ENCODE data around the gene TBC1D24. TPM values are rescaled to one million over a fixed set of nuclear protein-coding genes. Genes with fewer than 3 reads are reported as not detected.

The TBC1D24 gene
- total RNA-seq, 4 donors from 2014 or later, result 0.59 to 21.6 (median 4.6) TPM

DNA sequence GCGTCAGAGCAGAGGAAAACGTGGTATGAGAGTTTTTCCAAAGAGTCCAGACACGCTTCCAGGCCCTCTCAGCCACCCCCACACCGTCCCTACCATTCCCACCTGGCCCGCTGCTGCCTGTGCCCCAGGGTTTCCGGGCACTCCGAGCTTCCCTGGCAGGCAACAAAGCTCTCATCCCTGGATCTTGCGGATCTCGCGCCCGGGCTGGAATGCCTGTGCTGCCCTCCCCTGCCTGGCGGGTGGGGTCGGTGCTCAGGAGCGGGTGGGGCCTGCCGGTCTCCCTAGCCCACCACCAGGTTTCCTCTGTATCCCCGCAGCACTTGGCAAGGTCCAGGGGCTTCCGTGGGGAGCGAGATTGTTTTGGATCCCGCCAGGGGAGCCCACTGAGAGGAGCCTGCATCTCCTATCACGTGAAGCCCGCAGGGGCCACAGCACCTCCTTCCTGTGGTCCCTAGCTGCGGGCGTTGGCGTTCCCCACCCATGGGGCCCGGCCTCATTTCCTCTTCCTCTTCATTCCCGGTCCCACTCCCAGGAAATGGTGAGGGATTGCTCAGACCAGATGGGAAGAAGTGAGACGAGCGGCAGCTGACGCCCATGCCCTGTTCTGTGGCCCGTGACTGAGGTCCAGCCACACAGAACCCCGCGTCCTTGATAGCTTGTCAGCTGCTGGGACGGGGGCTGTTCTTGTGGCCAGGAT is 11.0 kb downstream of the TBC1D24 start:
- Histone ChIP-seq H3K4me1 (peaks cover 0 to 11% of the 10 kb centered on the region in 2 donors), H3K36me3 (no peaks in the 10 kb centered on the region), H3K4me3 (no peak overlapping the region), H3K27me3 (no peaks in the 10 kb centered on the region), H3K27ac (no peak overlapping the region), H3K9me3 (no peaks in the 10 kb centered on the region)
- intact Hi-C loops (cut with DNase I; ENCODE audit: low total_unique reads), result no loop called here
- TF ChIP-seq, protein P1, sequence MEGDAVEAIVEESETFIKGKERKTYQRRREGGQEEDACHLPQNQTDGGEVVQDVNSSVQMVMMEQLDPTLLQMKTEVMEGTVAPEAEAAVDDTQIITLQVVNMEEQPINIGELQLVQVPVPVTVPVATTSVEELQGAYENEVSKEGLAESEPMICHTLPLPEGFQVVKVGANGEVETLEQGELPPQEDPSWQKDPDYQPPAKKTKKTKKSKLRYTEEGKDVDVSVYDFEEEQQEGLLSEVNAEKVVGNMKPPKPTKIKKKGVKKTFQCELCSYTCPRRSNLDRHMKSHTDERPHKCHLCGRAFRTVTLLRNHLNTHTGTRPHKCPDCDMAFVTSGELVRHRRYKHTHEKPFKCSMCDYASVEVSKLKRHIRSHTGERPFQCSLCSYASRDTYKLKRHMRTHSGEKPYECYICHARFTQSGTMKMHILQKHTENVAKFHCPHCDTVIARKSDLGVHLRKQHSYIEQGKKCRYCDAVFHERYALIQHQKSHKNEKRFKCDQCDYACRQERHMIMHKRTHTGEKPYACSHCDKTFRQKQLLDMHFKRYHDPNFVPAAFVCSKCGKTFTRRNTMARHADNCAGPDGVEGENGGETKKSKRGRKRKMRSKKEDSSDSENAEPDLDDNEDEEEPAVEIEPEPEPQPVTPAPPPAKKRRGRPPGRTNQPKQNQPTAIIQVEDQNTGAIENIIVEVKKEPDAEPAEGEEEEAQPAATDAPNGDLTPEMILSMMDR (IDR thresholded peaks at IDR 0.05), result no peak
- TF ChIP-seq POLR2A (IDR thresholded peaks at IDR 0.05), result no peak
- no peak for DNase-seq

DNA sequence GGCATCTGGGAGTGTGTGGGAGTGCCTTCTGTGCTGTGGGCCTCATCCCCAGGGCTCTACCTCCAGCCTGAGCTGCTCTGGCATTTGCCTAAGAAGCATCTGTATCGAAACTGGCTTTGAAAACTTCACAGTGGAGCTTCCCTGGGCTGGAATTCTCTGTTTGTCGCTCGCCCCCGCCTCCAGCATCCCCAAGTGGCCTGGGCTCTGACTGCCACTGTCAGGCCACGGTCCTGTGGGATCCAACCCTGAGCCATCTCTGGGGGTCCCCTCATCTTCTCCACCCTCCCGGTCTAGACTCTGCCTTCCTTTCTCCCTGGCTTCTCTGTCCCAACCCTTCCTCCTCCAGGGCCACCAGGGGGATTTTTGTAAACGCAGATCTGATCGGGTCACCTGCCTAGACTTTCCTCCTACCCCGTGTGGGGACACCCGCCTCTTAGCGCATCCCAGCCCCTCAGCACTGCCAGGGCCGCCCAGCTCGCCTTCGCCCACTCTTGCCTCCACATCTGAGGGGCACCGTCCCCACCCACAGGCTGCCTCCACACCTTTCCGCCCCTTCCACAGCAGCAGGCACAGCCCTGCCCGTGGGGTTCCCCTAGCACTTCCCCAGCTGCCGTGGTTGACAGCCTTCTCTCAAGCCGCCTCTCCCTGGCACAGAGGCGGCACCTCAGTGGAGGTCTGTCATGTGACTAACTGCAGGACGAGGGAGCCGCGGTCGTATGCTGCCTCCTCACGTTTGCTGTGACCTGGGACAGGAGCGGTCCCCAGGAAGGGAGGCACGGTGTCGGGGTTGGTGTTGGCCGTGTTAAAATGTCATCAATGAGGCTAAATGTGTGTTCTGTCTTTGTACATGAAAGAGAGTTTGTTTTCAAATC is 12.0 kb downstream of the TBC1D24 start:
- H3K27ac ChIP-seq, result no peak overlapping the region
- no peaks in the 10 kb centered on the region for H3K9me3 ChIP-seq
- peaks cover 0 to 11% of the 10 kb centered on the region in 2 donors for H3K4me1 ChIP-seq
- DNase-seq, result no peak
- H3K27me3 ChIP-seq, result no peaks in the 10 kb centered on the region
- intact Hi-C loops (cut with DNase I; ENCODE audit: low total_unique reads), result no loop called here
- no peaks in the 10 kb centered on the region for H3K36me3 ChIP-seq
- no peak overlapping the region for H3K4me3 ChIP-seq
- no peak for TF ChIP-seq POLR2A (IDR thresholded peaks at IDR 0.05)
- TF ChIP-seq, protein P1 (IDR thresholded peaks at IDR 0.05), result no peak

DNA sequence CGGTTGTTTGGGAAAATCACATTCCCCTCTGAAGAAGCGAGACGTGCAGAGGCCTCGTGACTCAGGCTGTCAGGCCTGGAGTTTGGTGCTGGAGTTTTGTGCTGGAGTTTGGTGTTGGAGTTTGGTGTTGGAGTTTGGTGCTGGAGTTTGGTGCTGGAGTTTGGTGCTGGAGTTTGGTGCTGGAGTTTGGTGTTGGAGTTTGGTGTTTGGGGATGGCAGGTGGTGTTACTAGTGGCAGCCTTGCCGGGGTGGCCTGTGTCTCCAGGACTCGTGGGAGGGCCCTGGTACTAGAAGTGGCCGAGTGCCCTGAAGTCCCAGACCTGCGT is 12.6 kb downstream of the TBC1D24 start:
- Histone ChIP-seq H3K36me3 (no peaks in the 10 kb centered on the region), H3K4me3 (no peak overlapping the region), H3K9me3 (no peaks in the 10 kb centered on the region), H3K27ac (no peak overlapping the region), H3K27me3 (no peaks in the 10 kb centered on the region), H3K4me1 (peaks cover 0 to 11% of the 10 kb centered on the region in 2 donors)
- TF ChIP-seq, protein P1 (IDR thresholded peaks at IDR 0.05), result no peak
- no peak for TF ChIP-seq POLR2A (IDR thresholded peaks at IDR 0.05)
- DNase-seq, result no peak
- intact Hi-C loops (cut with DNase I; ENCODE audit: low total_unique reads), result no loop called here

DNA sequence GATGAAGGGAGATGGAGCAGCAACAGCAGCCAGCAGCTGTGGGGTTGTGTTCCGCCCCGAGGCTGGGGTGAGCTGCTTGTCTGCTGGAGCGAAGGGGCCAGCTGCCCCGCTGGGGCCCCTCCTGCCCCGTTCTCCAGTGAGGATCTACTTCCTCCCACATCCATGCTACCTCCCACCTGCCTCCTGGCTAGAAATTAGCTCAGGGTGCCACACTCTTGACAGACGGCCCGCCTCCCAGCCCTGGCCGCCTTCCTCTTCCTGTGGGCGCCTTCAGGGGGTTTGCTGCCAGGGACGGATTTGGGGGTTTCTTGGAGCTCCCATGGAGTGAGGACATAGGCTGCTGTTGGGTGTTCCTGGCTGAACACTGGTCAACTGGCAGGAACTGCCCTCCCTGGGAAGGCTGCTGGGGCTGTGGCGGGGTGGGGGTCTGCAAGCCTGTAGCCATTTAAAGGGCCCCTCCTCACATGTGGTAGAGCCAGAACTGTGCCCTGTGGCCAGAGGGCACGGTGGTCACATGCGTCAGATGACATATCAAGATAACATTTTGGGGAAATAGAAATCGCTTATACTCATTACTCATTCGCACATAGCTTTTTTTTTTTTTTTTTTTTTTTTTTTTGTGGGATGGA is 13.1 kb downstream of the TBC1D24 start:
- H3K36me3 ChIP-seq, result no peaks in the 10 kb centered on the region
- no peak overlapping the region for H3K4me3 ChIP-seq
- no peak for DNase-seq
- no peaks in the 10 kb centered on the region for H3K27me3 ChIP-seq
- intact Hi-C loops (cut with DNase I; ENCODE audit: low total_unique reads), result no loop called here
- peaks cover 0 to 10% of the 10 kb centered on the region in 2 donors for H3K4me1 ChIP-seq
- H3K27ac ChIP-seq, result no peak overlapping the region
- no peaks in the 10 kb centered on the region for H3K9me3 ChIP-seq
- TF ChIP-seq, protein P1 (IDR thresholded peaks at IDR 0.05), result no peak
- TF ChIP-seq POLR2A (IDR thresholded peaks at IDR 0.05), result no peak

DNA sequence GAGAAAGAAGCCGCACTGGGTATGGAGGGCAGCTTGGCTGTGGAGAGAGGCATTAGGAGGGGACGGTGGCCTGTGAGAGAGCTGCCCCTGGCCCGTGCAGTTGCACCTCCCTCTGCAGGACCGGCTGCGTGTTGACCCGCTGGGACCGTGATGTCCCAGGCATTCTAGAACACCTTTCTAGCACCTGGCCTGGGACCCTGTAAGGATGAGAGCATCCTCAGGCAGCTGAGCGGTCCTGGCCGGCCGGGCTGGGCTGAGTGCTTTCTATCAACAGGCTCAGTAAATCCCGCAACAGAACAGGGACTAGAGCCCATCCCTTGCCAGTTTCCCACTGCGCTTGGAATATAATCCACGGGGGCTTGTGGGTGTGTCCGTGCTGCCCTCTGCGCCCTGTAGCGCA is 14.7 kb downstream of the TBC1D24 start:
- H3K27ac ChIP-seq, result no peak overlapping the region
- intact Hi-C loops (cut with DNase I; ENCODE audit: low total_unique reads), result no loop called here
- no peak for DNase-seq
- no peak overlapping the region for H3K4me3 ChIP-seq
- TF ChIP-seq, protein P1 (IDR thresholded peaks at IDR 0.05), result no peak
- H3K27me3 ChIP-seq, result no peaks in the 10 kb centered on the region
- H3K9me3 ChIP-seq, result no peaks in the 10 kb centered on the region
- H3K36me3 ChIP-seq, result no peaks in the 10 kb centered on the region
- no peaks in the 10 kb centered on the region for H3K4me1 ChIP-seq
